HFF-Myc (cell line): ENCODE data around the gene PAX5.

Source experiments
- DNase-seq: peaks from one replicate; pipeline ENCODE4 v3.0.0-alpha.2; 2011; ENCODE audit warnings: low read depth; ENCODE audit errors: extremely low read depth
- H3K4me3 ChIP-seq: replicated peaks from 2 replicates; pipeline ENCODE4 v1.5.1; 2011; ENCODE audit warnings: low read depth, mild to moderate bottlenecking, control low read depth, low read length
- CTCF ChIP-seq: IDR thresholded peaks from 2 replicates; pipeline ENCODE4 v1.5.1; 2012; ENCODE audit warnings: mild to moderate bottlenecking, low read depth, low read length, control low read depth; ENCODE audit errors: missing control alignments

The PAX5 gene

DNA sequence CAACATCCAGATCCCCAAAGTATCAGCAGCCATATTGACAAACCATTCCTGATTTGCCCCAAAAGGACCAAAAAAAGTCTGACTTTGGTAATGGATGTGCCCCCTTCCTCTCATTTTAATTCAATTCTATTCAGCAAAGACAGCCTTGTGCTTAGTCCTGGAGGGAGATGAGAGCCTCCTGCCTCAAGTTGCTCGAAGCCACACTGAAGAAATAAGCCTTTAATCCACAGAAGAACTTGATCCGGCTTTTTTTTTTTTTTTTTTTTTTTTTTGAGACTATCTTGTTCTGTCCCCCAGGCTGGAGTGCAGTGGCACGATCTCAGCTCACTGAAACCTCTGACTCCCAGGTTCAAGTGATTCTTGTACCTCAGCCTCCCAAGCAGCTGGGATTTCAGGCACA, 8.4 kb upstream of the PAX5 start:
- no peak overlapping the region for H3K4me3 ChIP-seq
- TF ChIP-seq CTCF = no peak
- DNase-seq = no peak

GRCh38 chr9:37040508-37041127, 6.5 kb upstream of the PAX5 start:
- no peak for DNase-seq
- no peak for TF ChIP-seq CTCF
- H3K4me3 ChIP-seq = no peak overlapping the region

DNA sequence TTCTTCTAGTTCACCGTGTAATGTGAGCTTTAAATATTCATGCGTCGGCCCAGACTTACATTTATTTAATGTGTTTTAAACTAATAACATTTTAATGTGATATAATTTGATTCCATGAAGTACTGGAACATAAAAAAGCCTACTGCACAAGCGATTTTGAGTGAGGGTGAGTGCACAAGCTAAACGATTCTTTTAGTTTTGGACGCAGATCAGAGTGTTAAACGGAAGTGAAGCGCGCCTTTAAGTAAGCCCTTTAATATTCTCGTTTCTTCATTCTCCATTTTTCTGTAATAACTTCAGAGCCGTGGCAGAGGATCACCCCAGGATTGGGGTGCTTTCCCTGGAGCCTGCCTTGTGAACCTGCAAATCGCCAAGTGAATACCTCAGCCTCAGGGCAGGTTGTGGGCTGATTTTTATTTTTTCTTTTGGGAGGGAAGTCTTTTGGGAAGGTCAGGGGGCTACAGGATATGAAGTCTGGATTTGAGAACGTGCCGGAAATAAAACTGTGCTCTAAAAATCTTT, 4.9 kb upstream of the PAX5 start:
- H3K4me3 ChIP-seq = no peak overlapping the region
- DNase-seq = no peak
- no peak for TF ChIP-seq CTCF

GRCh38 chr9:37038302-37038942, 4.4 kb upstream of the PAX5 start:
- DNase-seq = no peak
- H3K4me3 ChIP-seq = no peak overlapping the region
- no peak for TF ChIP-seq CTCF

DNA sequence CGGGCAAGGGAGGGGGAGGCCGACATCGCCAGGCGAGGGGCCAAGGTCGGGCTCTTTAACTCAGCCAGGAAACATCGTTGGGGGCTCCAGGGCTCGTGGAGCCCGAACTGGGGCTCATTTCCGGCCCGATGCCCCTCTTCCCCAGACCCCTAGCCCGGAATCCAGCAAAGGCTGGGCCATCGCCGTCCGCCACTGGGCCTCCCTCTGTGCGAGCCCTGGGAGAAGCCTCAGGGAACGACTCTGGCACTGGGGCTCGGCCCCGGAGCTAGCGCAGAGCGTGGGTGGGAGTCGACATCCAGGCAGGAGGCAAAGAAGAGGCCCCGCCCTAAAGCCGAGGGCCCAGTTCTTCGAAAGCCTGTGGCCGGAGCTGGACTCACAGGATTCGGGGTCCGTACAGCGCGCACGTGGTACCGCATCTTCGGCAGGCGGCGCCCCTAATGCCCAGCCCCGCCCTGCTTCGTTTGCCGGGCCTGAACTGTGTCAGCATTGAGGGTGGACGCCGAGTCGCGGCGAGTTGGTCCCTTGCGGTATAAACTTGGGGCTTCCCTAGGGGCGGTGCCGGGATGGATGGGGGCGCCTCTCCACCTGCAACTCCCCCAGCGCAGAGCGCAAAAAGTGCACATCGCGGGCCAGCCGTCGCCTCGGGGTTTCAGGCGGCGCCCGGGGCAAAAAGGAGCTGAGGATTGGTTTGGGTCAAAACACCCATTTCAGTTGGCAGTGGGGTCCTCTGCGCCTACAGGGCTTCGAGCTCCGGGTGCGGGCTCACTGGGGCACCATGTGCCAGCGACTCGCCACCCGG, 3.6 kb upstream of the PAX5 start:
- H3K4me3 ChIP-seq = peak overlapping the region; percentile 41
- no peak for DNase-seq
- TF ChIP-seq CTCF = no peak

DNA sequence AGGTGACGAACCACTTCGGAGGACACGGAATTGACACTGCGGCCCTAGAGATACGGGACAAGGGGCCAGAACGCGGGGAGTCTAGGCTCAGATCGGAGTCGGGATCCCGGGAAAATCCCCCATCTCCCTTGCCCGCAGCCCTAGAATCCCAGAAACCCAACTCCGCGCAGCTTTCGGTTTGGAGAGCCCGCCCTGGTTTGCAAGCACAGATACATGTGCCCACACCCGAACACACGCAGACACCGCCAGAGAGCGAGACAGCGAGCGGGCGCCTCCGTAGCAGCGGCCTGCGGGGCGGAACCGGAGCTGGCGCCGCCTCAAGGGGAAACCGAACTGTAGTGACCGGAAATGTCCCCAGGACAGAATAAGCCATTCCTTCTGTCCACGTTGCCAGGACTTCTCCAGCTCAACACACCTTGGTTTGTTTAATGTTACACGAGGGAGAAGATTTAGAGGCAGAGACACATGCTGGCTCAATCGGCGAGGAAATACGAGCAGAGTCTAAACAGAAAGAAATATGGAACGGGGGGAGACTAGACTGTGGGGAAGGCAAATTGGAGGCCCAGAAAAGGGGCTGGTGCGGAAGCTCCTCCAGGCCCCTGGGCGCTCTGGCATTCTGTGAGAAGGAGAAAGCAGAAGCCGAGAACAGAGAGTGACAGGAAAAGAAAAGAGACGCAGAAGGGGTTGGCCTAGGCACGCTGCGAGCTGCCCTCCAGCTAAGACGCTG, 2.9 kb upstream of the PAX5 start:
- peak overlapping the region; percentile 41 for H3K4me3 ChIP-seq
- no peak for DNase-seq
- no peak for TF ChIP-seq CTCF
